ENCODE data around the gene ZNF23.

Gene ZNF23

DNA sequence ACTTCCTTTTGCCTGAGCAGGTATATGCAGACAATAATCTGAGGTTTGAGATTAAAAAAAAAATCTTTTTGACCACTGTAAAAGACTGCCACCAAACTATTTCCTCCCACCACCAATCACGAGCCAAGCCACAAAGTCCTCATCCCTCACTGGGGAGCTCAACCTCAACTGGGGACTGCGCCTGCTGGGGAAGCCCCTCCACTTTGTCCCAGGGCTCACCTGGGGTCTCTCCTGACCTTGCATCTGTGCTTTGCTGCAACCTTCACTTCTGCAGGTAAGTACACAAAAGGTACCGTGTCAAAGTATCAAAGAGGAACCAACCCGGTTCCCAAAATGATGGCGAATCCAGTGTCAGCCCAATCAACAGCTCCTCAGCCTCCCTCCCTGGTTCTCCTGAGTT, 55.7 kb downstream of the ZNF23 start:
- H3K4me3 ChIP-seq (ENCODE audit: low read depth, low read length), result no peak overlapping the region
- no peak for DNase-seq (ENCODE audit: low read depth)

DNA sequence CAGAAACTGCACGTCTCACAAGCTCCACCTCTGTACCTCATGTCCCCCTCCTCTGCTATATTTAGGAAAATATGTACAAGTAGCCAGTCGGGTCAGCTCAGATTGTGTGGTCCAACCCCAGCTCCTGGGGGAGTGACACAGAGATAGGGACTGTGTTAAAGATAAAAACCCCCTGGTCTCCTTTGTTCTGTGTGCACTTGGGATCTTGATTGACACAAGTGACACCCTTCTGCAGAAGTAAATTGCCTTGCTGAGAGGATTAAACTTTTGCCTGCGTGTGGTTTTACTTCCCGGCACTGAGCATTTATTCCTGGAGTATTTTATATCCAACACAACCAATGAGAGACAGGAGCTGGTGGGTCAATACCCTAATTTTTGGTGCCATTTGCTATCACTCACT, 57.7 kb downstream of the ZNF23 start:
- no peak for DNase-seq (ENCODE audit: low read depth)
- no peak overlapping the region for H3K4me3 ChIP-seq (ENCODE audit: low read depth, low read length)

DNA sequence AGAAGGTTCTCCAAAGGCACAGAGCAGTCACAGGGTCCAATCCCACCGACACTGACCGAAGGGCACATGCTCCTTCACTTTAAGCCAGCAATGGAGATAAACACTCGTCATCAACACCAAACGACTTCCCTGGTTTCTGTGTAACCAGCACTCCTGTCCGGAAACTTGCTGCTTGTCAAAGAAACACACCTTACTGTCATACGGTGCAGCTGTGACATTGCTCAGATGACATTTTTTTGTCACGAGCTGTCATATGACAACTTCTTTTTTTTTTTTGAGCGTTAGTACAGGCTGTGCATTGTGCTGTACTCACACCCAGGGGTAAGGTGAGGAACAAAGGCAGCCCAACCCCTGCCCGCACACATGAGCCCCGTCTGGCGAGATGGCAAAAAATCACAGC, 59.4 kb downstream of the ZNF23 start:
- H3K4me3 ChIP-seq (ENCODE audit: low read depth, low read length), result no peak overlapping the region
- DNase-seq (ENCODE audit: low read depth), result no peak

DNA sequence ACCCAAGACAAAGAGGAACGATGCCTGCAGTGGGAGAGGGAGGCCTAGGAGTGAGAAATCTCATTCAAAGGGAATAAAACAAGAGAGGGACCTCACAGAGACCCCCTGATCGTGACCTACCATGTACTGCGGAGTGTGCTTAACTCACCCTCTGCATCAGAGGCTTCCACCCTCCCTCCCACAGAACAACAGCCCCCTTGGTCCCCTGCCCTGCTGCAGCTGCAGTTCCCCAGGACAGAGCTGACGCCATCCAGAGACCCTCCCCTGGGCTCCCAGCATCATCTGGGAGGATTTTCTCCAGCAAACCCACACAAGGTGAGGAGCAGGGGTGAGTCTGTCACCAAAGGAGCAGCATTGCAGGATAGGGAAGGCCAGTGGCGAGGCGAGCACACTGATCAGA, 60.0 kb downstream of the ZNF23 start:
- no peak for DNase-seq (ENCODE audit: low read depth)
- no peak overlapping the region for H3K4me3 ChIP-seq (ENCODE audit: low read depth, low read length)

DNA sequence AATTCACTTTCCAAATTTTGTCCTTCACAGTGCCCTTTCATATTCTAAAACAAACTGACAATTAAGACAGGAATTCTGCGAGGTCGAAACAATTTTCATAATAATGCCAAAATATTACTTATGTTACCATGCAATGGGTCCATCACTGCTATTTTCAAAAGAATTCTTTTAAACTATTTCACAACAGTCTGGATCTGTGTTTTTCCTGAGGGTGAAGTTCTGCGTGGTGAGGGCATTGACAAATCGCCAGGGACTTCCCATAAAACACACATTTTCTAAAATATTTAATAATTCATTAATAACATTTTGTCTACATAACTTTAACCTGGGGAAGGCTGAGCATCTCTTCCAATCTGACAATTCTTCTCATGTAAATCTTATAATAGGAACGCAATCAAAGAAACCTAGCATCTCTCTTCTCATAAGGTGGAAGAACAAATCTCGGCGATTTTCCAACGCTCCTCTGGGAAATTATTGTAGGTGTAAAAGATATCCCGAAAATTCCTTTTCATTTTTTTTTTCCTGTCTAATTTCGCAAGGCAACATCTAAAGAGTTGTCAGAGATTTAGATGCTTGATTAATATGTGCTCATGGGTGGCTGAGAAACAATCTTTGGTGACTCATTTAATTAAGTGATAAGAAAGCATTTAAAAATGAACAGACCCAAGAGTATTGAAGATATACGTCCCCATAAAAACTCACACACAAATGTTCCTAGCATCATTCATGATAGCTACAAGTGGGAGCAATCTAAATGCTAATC, 62.1 kb downstream of the ZNF23 start:
- DNase-seq (ENCODE audit: low read depth), result no peak
- H3K4me3 ChIP-seq (ENCODE audit: low read depth, low read length), result no peak overlapping the region
